Lung microvascular endothelial cell (primary cell): ENCODE results near the gene C1QTNF1. TPM values are rescaled to one million over a fixed set of nuclear protein-coding genes. Genes with fewer than 3 reads are reported as not detected.

Experiments
- DNase-seq, 2 donors: peaks; one replicate each; pipeline versions ENCODE4 v3.0.0 to v3.0.0-alpha.2; 2010; ENCODE audit warnings: low read depth in 2 of 2
- total RNA-seq: library from RNA; depleted of rRNA; stranded (reverse); fragments of >200 nt; gene quantifications from 2 replicates; pipeline ENCODE4 v1.2.1, GENCODE V29; 2014

The C1QTNF1 gene
- total RNA-seq, result 8.1 and 11.9 TPM in 2 replicates

DNA sequence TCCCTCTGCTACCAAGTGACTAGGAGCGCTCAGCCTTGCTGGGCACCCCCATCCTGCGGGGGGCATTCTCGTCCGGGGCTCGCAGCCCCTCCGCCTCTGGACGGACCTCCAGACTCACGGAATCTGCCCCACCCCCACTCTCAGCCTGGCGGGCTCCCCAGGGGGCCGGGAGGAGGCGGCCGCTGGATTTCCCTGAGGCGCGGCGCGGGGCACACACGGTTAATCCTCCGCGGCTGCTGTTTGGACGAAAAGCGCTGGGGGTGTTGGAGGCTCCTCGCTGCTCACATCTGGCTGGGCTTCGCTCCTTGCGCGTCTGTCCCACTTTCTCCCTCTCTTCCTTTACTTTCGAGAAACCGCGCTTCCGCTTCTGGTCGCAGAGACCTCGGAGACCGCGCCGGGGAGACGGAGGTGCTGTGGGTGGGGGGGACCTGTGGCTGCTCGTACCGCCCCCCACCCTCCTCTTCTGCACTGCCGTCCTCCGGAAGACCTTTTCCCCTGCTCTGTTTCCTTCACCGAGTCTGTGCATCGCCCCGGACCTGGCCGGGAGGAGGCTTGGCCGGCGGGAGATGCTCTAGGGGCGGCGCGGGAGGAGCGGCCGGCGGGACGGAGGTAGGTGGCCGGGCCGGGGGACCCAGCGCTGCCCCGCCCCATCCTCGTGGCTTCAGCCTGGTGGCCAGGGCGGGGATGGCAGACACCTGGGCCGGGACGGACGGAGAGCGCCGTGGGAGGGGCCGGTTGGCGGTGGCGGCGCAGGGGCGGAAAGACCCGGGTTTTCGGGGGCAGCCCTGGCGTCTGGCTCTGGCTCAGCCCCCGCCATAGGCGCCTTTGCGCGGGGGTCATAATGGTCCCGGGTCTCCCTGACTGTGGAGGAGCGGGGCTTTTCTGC, at the start of gene C1QTNF1:
TSS of gene C1QTNF1 (plus strand) at position 284 of the 886 bp plus-strand sequence. CDS start 19,800 bp downstream, outside the sequence.
- peak in 1 of 2 donors; percentile 37 for DNase-seq

DNA sequence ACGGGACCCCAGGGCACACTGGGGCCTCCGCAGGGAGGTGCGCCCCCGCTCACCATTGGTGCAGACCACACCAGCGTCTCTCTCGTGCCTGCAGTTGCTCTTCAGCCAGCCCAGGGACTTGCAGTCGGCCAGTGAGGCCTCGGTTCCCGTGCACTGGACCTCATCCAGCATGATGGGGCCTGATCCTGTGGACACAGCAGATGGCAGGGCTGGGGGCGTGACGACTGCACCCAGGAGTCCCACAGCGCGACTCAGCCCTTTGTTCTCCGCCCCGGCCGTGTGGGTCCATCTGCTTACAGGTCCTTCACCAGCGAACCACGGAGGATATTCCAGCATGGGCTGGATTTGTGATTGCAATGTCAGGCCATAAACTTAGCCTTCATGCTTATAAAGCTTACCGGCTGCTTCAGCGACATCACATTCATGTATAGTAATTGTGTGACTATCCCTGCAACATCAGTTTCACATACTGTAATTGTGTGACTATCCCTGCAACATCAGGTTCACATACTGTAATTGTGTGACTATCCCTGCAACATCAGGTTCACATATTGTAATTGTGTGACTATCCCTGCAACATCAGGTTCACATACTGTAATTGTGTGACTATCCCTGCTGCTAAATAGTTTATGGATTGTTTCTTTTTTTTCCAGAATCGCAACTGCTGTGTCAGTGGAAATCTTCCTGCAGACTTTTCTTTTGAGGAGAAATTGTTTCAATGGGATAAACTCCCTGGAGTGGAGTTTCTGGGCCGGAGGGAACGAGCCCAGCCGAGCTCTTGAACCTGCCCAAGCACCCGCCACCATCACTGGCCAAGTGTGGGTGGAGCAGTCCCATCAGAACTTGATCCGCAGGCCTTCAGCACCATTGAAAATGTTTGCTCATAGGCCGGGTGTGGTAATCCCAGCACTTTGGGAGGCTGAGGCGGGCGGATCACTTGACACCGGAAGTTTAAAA, 49.1 kb upstream of the C1QTNF1 start:
- peak; percentile 58 to 86 for DNase-seq

- no peak for DNase-seq
Measured at GRCh38 chr17:78976907-78977680, 46.9 kb upstream of the C1QTNF1 start.

GRCh38 chr17:78977681-78977943, 46.4 kb upstream of the C1QTNF1 start:
- DNase-seq, result no peak

GRCh38 chr17:78977997-78978973, 45.7 kb upstream of the C1QTNF1 start:
- no peak for DNase-seq

GRCh38 chr17:78979780-78980623, 44.0 kb upstream of the C1QTNF1 start, which contains the start of gene LGALS3BP:
Gene LGALS3BP, minus strand, starts transcription at chr17:78979923. Its CDS starts 2,732 bp downstream, at chr17:78977191.
- DNase-seq, result peak in 1 of 2 donors; percentile 51

- DNase-seq, result no peak
Measured at GRCh38 chr17:78980624-78980972, 43.4 kb upstream of the C1QTNF1 start.

- DNase-seq, result no peak
Measured at GRCh38 chr17:78981010-78981888, 42.7 kb upstream of the C1QTNF1 start.

DNA sequence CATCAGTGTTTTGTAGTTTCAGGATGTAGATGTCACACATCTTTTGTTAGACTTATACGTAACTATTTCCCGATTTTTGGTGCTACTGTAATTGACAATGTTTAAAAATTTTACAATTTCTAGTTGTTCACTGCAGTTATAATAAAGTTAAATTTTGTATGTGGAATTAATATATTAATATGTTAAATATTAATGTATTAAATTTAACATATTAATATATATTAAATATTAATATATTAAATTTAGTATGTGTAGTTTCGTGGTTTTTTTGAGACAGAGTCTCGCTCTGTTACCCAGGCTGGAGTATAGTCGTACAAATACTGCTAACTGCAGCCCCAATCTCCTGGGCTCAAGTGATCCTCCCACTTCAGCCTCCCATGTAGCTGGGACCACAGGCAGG, 38.6 kb upstream of the C1QTNF1 start:
- no peak for DNase-seq

DNA sequence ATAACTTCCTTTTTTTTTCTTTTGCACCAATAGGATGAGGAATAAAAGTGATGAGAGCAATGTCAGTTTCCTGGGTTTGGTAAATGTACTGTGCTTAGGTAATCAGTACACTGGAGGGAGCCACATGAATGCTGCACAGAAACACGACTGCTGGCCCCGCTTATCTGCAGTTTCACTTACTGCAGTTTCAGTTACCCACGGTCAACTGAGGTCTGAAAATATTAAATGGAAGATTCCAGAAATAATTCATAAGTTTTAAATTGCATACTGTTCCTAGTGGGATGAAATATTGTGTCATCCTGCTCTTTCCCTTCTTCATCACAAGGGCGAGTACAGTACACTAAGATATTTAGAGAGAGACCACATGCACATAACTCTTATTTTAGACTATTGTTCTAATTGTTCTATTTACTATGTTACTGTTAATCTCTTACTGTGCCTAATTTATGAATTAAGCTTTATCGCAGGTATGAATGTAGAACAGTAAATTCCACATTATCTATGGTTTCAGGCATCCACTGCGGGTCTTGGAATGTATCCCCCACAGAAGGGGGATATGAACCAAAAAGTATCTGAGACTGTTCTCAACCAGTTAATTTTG, 37.8 kb upstream of the C1QTNF1 start:
- peak; percentile 59 to 88 for DNase-seq

DNA sequence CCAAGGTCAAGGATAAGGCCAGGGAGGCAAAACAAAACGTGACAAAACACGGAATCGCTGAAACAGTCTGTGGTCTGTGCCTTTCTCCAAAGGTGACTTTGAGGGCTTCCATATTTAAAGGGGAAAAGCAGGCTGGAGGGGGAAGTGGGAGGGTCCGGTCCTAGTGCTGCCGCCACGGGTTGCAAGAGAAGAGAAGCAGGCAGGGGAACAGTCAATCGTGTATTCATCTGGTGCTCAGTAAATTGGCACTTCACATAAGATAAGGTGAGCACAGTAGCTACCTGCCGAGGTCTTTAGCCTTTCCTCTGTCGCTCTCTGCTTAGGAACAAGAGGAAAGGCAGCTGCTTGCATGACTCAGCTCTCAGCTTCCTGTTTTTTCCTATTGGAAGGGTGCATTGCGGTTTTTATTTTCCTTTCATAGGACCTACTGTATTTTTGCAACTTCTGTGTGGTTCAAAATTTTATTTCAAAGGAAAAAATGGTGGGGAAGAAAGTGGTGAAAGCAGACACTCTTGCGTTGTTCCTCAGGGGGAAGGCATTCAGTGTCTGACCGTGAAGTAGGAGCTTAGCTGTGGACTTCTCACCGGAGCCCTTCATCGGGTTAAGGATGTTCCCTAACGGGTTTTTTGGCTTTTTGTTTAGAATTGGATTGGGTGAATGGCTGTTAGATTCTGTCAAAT, 37.2 kb upstream of the C1QTNF1 start:
- peak; percentile 82 to 83 for DNase-seq

GRCh38 chr17:78988152-78988551, 35.8 kb upstream of the C1QTNF1 start:
- DNase-seq, result no peak

- DNase-seq, result no peak
Measured at GRCh38 chr17:78990349-78991016, 33.5 kb upstream of the C1QTNF1 start.

DNA sequence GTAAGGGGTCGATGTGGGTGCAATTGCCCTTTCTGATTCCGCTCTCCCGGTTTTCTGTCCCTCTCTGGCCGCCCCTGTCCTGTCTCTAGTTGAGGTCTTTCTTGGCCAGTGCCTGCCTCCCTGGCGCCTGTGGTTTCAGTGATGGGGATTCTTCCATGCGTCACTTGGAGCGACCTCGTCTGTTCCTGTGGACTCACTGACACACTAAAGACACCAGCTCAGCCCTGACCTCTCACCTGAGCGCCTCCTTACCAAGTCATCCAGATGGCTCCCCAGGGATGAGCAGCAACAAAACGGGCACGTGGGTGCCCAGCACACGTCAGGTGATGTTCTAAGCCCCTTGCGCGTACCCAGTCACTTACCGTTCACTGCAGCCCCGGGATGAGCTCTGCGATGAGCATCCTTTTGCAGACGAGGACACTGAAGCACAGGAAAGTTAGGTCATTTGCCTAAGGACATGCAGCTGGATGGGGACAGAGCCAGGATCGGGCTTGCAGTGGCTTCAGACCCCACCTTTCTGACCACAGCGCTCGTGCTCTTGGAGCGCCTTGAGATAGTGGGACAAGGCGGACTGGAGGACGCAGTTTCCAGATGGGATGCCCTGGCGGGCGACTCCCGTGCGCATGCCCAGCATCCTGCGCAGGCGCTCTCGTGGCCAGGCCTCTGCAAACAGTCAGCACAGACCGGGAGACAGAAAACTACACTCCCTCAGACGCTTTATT, 32.8 kb upstream of the C1QTNF1 start:
- no peak for DNase-seq

DNA sequence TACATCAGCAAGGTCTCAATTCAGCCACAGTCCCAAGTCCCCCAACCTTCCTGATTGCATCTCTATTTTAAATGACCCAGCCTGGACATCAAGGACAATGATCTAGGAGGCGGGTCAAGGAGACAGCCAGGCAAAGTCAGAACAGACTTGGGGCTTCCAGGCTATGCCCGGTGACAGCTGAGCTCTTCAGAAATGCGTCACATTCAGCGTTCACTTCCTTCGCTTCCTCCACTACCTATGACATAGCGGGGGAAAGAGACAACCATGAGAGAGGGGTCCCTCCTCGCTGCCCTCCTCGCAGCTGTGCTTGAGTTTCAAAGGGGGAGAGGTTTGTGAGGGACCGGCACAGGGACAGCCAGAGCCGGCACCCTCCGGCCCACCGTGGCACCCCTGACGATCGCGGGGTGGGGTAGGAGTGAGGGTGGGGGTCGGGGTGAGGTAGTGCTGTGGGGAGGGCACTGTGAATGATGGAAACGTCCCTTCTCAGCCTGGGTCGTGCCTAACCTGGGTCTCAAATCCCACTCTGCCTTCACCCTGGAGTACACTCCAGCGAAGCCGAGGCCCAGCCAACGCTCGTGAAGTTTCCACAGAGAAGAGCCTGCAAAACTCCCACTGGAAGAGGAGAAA, 31.9 kb upstream of the C1QTNF1 start:
- no peak for DNase-seq
